ENCODE data around the gene C20orf204. TPM values are rescaled to one million over a fixed set of nuclear protein-coding genes. Genes with fewer than 3 reads are reported as not detected.

Gene C20orf204
- total RNA-seq, 2 experiments from 2014 or later: 6.1 to 6.4 TPM

DNA sequence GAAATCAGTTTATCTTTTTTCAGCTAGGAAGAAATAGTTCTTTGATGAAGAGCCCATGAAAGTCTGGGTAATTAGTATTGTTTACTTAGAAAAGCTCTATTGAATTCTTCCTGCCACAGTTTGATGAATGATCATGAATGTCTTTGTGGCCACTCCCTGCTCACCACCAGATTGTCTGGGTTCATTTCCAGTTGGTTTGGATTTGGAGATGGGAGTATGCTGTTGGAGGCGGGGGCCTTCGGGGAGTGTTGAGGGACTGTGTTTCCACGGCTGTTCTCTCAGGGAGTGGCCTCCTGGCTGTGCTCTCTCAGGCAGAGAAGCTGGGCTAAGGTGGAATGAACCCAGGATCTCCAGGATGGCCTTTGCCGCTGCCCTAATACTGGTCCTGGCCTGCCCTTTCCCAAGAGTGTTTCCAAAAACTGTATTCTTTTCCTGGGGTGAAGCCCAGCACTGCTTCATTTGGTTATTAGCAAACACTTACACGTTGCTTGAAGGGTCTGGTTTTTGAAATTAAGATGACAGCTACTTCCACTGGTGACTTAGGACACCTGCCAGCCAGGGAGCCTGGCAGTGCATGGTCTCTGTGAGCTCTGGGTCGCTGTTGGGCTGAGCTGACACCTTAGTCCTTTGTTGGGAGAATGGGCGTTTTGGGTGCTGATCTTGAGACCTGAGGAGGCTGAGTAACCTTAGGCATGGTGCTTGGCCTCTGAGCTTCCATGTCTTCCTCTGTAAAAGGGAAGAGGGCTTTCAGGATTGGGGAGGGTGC, 31.8 kb upstream of the C20orf204 start:
- no peak overlapping the region for H3K27ac ChIP-seq (ENCODE audit: low read depth in 1 of 2, low read length in 2 of 2)
- H3K27ac Mint-ChIP-seq: no peak overlapping the region

DNA sequence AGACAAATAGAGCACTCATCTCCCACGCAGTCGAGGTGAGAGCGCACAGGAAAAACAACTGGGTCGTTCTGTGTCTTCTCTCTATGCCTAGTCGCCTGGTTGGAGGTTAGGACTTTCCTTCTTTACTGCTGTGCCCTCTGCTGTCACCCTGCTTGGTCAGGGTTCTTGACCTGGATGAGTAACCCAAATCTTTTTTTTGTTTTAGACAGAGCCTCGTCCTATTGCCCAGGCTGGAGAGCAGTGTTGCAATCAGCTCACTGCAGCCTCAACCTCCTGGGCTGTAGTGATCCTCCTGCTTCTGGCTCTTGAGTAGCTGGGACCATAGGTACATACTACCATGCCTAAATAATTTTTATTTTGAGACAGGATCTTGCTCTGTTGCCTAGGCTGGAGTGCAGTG, 30.6 kb upstream of the C20orf204 start:
- Histone ChIP-seq H3K27ac (ENCODE audit: low read depth in 1 of 2, low read length in 2 of 2) (no peak overlapping the region), H3K36me3 (ENCODE audit: insufficient read depth, low read length) (peaks cover 81% of the 10 kb centered on the region), H3K27me3 (ENCODE audit: control insufficient read depth in 1 of 2, insufficient read depth in 2 of 2, low read length in 2 of 2) (no peaks in the 10 kb centered on the region), H3K9me3 (ENCODE audit: control insufficient read depth in 1 of 2, insufficient read depth in 1 of 2, low read length in 2 of 2) (peaks cover 26 to 29% of the 10 kb centered on the region in 2 experiments), H3K4me3 (ENCODE audit: low read length) (no peak overlapping the region), H3K4me1 (ENCODE audit: insufficient read depth, low read length) (peaks cover 7% of the 10 kb centered on the region)
- intact Hi-C loops (cut with DNase I, micrococcal nuclease): no loop called here
- H3K4me3 Mint-ChIP-seq: no peak overlapping the region
- no peak overlapping the region for H3K27ac Mint-ChIP-seq
- H3K27me3 Mint-ChIP-seq: no peaks in the 10 kb centered on the region
- no peak for DNase-seq
- ATAC-seq (ENCODE audit: poor library complexity): no peak
- POLR2A ChIA-PET: no interaction called here
- peaks cover 23% of the 10 kb centered on the region for H3K4me1 Mint-ChIP-seq (ENCODE audit: low read depth)
- peaks cover 90% of the 10 kb centered on the region for H3K36me3 Mint-ChIP-seq (ENCODE audit: low read depth)
- H3K9me3 Mint-ChIP-seq: peaks cover 2% of the 10 kb centered on the region
- TF ChIP-seq, protein P1, sequence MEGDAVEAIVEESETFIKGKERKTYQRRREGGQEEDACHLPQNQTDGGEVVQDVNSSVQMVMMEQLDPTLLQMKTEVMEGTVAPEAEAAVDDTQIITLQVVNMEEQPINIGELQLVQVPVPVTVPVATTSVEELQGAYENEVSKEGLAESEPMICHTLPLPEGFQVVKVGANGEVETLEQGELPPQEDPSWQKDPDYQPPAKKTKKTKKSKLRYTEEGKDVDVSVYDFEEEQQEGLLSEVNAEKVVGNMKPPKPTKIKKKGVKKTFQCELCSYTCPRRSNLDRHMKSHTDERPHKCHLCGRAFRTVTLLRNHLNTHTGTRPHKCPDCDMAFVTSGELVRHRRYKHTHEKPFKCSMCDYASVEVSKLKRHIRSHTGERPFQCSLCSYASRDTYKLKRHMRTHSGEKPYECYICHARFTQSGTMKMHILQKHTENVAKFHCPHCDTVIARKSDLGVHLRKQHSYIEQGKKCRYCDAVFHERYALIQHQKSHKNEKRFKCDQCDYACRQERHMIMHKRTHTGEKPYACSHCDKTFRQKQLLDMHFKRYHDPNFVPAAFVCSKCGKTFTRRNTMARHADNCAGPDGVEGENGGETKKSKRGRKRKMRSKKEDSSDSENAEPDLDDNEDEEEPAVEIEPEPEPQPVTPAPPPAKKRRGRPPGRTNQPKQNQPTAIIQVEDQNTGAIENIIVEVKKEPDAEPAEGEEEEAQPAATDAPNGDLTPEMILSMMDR (IDR thresholded peaks at IDR 0.05): no peak
- CTCF ChIA-PET: no interaction called here

More for the DNA sequence above, 31.8 kb upstream of the C20orf204 start:
- H3K4me3 ChIP-seq (ENCODE audit: low read length): no peak overlapping the region
- H3K4me3 Mint-ChIP-seq: no peak overlapping the region
- intact Hi-C loops (cut with DNase I, micrococcal nuclease): no loop called here
- peaks cover 18% of the 10 kb centered on the region for H3K4me1 Mint-ChIP-seq (ENCODE audit: low read depth)
- H3K27me3 Mint-ChIP-seq: no peaks in the 10 kb centered on the region
- no peaks in the 10 kb centered on the region for H3K4me1 ChIP-seq (ENCODE audit: insufficient read depth, low read length)
- no peaks in the 10 kb centered on the region for H3K27me3 ChIP-seq (ENCODE audit: control insufficient read depth in 1 of 2, insufficient read depth in 2 of 2, low read length in 2 of 2)
- POLR2A ChIA-PET: no interaction called here
- TF ChIP-seq, protein P1 (IDR thresholded peaks at IDR 0.05): no peak
- CTCF ChIA-PET: interaction anchor here (1.2 to 2.6 kb wide), 2 partner anchors 30 to 35 kb away, joined by 4 to 11 read pairs; no protein-coding TSS in a partner anchor
- DNase-seq (no peak), ATAC-seq (ENCODE audit: poor library complexity) (no peak)
- H3K9me3 ChIP-seq (ENCODE audit: control insufficient read depth in 1 of 2, insufficient read depth in 1 of 2, low read length in 2 of 2): peaks cover 13 to 19% of the 10 kb centered on the region in 2 experiments
- H3K36me3 Mint-ChIP-seq (ENCODE audit: low read depth): peaks cover 89% of the 10 kb centered on the region
- H3K9me3 Mint-ChIP-seq: no peaks in the 10 kb centered on the region
- peaks cover 79% of the 10 kb centered on the region for H3K36me3 ChIP-seq (ENCODE audit: insufficient read depth, low read length)

DNA sequence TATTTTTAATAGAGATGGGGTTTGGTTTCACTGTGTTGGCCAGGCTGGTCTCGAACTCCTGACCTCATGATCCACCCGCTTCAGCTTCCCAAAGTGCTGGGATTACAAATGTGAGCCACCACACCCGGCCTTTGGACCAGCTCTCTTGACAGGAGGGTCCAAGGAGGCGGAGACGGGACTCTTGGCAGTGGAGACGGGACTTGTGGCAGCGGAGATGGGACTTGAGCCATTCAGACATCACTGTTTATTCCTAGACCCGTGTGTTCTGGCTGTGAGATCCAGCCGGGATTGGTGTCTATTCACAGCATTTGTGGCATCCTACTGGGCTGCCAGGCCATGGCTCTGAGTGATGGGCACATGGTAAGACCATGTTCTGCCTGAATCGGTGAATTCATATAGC, 29.5 kb upstream of the C20orf204 start:
- ATAC-seq (ENCODE audit: poor library complexity) (no peak), DNase-seq (no peak)
- Histone ChIP-seq H3K4me3 (ENCODE audit: low read length) (no peak overlapping the region), H3K36me3 (ENCODE audit: insufficient read depth, low read length) (peaks cover 82% of the 10 kb centered on the region), H3K9me3 (ENCODE audit: control insufficient read depth in 1 of 2, insufficient read depth in 1 of 2, low read length in 2 of 2) (peaks cover 36 to 40% of the 10 kb centered on the region in 2 experiments), H3K4me1 (ENCODE audit: insufficient read depth, low read length) (peaks cover 18% of the 10 kb centered on the region), H3K27ac (ENCODE audit: low read depth in 1 of 2, low read length in 2 of 2) (no peak overlapping the region), H3K27me3 (ENCODE audit: control insufficient read depth in 1 of 2, insufficient read depth in 2 of 2, low read length in 2 of 2) (no peaks in the 10 kb centered on the region)
- Mint-ChIP-seq H3K27ac (no peak overlapping the region), H3K27me3 (no peaks in the 10 kb centered on the region), H3K9me3 (peaks cover 2% of the 10 kb centered on the region), H3K36me3 (ENCODE audit: low read depth) (peaks cover 93% of the 10 kb centered on the region), H3K4me1 (ENCODE audit: low read depth) (peaks cover 23% of the 10 kb centered on the region), H3K4me3 (no peak overlapping the region)
- TF ChIP-seq, protein P1 (IDR thresholded peaks at IDR 0.05): no peak
- ChIA-PET POLR2A (no interaction called here), CTCF (no interaction called here)
- intact Hi-C loops (cut with DNase I, micrococcal nuclease): loop anchor here in 1 of 2 experiments (2.0 kb wide), 1 partner anchor 20 kb away; no protein-coding TSS in a partner anchor
